Stimulated activated CD4-positive, alpha-beta T cell treated with anti-CD3 and anti-CD28 coated beads, Interleukin-2, amount 100 ng/mL, for 24 hours (primary cell): Measurements from ENCODE around the gene COQ8B.
"Not testable (repeated sequence)": the region's sequence is repeated elsewhere in the genome, so short reads cannot be mapped to it uniquely, and the experiment has no call there.

Source experiments
- DNase-seq, 2 donors: peaks; one replicate each; pipeline ENCODE4 v3.0.0-alpha.2; 2020

COQ8B gene

DNA sequence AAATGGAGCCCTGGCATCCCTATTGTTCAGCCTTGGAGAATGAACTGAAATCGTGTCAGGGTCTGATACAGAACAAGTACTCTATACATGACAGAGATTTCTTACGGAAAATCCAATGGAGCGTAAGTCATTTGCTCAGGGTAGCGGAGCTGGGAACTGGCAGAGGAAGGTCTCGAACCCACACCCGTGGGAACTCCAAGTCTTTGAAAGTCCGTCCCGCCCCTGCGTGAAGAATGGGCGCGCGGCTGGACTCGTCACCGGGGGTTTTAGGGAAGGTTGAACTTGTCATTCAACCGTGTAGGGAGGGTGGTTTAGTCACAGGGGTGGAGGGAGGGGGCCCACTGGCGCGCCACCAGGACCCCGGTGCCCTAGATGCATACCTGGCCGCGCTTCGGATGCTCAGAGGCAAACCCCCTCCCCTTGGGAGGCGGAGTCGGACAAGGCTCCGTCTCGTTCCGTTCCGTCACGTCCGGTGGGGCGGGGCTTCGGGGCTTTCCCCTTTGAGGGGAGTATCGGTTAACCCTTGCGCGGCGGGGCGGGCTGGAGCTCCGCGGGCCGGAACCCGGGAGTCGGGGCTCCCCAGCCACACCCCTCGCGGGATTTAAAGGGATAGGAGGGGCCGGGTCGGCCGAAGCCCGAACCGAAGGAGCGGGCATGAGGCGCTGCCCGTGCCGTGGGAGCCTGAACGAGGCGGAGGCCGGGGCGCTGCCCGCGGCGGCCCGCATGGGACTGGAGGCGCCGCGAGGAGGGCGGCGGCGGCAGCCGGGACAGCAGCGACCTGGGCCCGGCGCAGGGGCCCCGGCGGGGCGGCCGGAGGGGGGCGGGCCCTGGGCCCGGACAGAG lies at the start of gene COQ8B, which contains the start of gene ITPKC:
Gene COQ8B, minus strand, starts transcription at position 405 of the 843 bp plus-strand sequence. CDS start 2,254 bp downstream, outside the sequence.
Gene ITPKC, plus strand, starts transcription at position 631 of the 843 bp plus-strand sequence. Its CDS starts 24 bp downstream, at position 655.
- peak; percentile 100 for DNase-seq

DNA sequence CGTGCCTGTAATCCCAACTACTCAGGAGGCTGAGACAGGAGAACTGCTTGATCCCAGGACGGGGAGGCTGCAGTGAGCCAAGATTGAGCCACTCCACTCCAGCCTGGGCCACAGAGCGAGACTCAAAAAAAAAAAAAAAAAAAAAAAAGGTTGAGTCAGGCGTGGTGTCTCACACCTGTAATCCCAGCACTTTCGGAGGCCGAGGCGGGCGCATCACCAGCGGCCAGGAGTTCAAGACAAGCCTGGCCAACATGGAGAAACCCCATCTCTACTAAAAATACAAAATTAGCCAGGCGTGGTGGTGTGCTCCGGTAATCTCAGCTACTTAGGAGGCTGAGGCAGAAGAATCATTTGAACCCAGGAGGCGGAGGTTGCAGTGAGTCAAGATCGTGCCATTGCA lies 49.7 kb upstream of the COQ8B start:
- not testable (repeated sequence) for DNase-seq

DNA sequence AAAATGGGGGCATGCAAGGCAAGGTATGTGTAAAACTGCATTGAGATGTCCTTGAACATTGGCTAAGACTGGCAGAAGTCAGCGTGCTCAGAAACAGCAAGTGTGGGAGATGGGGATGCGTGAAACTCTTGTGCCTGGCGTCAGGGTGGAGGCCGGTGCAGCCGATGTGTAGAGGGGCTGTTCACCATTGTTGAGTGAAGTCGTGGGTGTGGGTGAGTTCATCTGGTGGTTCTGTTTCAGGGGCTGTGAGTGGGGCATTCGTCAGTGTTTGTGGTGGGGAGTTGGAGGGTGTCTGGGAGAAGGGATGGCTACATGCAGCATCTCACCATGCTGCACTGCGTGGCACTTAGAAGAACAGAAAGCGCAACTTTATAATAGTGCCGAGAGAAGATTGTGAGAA lies 47.3 kb upstream of the COQ8B start:
- no peak for DNase-seq

DNA sequence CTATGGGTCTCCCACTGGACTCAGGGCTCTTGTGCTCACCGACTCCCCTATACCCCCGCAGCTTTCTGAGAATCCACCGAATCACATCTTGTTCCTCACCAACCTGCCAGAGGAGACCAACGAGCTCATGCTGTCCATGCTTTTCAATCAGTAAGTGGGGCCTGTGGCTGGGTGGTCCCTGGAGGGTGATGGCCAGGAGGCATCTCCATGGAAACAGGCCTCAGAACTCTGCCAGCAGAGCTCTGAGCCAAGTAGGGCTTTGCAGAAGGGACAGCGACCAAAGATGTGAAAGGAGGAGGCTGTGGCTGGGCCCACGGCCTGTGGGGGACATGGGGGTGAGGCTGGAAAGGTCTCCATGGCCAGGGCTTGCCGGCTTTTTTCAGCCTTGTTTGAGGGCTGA lies 46.8 kb upstream of the COQ8B start:
- DNase-seq = no peak

DNA sequence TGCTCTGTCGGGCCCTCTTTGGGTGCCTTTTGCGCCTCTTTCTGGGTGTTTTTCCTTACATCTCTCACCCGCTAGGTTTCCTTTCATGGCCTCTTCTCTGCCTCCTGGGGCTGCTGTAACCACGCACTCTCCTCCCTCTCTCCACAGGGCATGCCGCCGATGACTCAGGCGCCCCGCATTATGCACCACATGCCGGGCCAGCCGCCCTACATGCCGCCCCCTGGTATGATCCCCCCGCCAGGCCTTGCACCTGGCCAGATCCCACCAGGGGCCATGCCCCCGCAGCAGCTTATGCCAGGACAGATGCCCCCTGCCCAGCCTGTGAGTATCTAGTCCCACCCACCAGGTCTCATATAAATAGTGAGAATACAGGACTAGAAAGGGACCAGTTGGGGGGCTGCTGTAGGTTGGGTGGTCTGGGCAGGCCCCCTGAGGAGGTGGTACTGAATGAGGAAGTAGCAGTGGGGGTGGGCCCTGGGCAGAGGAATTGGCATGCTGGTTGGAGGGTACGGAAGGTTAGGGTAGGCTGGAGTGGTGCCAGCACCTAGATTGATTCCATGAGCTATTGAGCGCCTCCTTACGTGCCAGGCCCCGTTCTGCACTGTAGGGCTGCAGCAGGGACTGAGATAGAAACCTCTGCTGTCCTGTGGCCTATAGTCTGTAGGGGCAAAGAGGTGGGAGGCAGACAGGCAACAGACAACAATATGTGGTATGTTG lies 46.2 kb upstream of the COQ8B start:
- DNase-seq = no peak

DNA sequence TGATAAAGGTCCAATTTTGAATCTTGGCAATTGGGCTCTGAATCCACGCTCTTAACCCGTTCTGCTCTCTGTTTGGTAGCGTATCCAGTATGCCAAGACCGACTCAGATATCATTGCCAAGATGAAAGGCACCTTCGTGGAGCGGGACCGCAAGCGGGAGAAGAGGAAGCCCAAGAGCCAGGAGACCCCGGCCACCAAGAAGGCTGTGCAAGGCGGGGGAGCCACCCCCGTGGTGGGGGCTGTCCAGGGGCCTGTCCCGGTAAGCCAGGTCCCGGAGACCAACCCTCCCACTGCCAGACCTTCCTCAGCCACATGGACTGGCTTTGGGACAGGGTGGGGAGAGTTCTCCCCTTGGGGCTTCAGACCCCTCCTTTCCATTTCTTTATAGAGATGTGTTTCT lies 42.7 kb upstream of the COQ8B start:
- DNase-seq = no peak

DNA sequence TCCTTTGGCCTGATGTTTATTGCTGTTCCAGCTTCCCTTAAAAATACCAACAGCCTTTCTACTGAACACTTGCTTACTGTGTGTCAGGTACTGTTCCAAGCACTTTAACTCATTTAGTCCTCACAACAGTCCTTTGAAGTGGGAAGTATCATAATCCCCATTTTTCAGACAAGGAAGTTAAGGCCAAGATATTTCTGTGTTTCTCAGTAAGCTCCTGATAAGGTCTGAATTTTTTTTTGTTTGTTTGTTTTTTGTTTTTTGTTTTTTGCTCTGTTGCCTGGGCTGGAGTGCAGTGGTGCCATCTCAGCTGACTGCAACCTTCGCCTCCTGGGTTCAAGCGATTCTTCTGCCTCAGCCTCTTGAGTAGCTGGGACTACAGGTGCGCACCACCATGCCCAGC lies 41.8 kb upstream of the COQ8B start:
- DNase-seq = no peak

DNA sequence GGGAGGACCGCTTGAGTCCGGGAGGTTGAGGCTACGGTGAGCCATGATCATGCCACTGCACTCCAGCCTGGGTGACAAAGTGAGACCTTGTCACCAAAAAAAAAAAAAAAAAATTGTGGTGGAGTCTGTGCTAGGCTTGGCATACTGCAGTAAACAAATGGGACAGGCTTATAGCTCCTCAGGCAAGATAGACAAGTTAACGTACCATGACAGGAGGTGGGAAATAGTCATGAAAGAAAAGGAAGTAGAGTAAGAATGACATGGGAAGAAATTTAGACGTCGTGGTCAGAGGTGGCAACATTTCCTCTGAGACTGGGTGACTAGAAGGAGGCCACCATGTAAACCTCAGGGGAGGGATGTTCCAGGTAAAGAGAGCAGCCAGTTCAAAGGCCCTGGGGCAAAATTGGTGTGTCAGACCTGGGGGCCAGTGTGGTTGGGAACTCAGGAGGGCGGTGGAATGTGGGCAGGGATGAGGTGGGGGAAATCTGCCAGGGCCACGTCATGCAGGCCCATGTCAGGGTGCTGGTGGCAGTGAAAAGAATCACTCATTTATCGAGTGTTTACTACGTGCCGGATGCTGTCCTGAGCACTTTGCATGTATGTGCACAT lies 39.9 kb upstream of the COQ8B start:
- DNase-seq = peak; percentile 45 to 51

DNA sequence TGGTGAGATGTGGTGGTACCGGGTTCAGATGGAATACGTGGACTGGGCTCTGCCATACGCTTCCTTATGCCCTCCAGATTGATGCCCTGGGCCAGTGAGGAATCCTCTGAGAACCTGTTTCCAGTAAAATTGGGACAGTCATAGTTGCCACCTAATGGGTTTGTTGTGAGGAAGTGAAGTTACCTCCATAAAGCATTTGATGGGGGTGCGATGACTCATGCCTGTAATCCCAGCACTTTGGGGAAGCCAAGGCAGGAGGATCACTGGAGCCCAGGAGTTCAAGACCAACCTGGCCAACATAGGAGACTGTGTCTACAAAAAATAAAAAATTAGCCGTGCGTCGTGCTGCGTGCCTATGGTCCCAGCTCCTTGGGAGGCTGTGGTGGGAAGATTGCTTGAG lies 39.1 kb upstream of the COQ8B start:
- no peak for DNase-seq

DNA sequence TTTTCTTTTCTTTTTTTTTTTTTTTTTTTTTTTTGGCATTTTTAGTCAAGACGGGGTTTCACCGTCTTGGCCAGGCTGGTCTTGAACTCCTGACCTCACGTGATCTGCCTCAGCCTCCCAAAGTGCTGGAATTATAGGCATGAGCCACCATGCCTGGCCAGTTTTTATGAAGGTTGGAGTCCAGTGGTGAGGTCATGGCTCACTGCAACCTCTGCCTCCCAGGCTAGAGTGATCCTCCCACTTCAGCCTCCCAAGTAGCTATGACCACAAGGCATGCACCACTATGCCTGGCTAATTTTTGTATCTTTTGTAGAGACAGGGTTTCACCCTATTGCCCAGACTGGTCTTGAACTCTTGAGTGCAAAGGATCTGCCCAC lies 38.5 kb upstream of the COQ8B start:
- no peak for DNase-seq

DNA sequence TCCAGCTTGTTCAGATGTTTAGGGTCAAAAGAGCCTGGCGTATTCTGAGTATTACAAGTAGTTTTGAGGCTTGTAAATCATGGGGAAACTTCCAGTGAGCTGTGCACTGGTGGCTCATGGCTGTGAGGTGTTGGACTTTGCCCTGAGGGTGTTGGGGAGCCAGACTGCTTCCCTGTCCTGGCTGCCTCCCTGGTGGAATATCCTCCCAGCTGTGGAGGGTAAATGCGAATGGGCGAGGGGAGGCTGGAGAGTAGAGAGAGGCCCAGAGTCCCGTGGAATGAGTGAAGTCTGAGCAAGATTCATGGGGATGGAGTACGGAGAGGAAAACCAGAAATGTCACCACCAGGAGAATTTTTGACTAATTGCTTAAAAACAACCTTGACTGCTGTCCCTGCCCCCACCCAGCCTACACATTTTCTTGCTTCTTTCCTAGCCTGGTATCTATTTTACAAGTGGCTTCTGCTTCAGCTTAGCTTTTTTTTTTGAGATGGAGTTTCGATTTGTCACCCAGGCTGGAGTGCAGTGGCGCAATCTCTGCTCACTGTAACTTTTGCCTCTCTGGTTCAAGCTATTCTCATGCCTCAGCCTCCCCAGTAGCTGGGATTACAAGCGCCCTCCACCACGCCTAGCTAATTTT lies 38.0 kb upstream of the COQ8B start:
- peak; percentile 76 to 78 for DNase-seq

DNA sequence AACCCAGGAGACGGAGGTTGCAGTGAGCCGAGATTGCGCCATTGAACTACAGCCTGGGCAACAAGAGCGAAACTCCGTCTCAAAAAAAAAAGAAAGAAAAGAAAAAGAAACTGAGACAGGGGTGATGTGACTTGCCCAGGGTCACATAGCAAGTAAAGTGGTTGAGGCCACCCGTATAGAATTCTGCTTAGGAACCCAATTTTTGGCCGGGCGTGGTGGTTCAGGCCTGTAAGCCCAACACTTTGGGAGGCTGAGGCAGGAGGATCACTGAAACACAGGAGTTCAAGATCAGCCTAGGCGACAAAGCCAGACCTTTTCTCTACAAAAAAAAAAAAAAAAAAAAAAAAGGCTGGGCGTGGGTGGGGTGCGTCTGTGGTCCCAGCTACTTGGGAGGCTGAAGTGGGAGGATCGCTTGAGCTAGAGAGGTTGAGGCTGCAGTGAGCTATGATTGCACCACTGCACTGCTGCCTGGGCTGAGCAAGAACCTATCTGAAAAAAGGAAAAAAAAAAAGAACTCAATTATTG lies 35.6 kb upstream of the COQ8B start:
- DNase-seq = peak in 1 of 2 donors; percentile 27

DNA sequence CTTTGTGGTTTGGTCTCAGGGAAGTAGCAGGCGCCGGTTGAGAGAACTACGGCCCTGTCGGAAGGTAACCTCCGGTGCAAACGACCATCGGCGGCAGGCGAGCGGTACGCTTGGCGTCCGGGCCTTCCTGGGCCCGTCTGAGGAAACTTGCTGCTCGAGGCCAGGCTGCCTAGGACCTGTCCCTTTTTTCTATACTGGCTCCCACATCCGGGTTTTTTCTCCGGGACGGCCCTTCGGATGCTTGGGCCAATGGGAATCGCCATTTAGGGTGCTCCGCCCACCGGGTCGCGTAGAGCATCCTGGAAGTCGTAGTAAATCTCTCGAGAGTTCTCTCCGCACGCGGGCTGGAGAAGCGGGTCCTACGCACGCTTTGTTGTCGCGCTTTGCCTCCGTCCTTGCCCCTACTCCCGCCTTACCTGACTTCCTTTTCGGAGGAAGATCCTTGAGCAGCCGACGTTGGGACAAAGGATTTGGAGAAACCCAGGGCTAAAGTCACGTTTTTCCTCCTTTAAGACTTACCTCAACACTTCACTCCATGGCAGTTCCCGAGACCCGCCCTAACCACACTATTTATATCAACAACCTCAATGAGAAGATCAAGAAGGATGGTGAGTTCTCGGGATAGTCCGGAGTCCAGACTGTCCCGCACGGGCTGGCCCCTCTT lies 34.3 kb upstream of the COQ8B start, which contains the start of gene SNRPA:
Gene SNRPA, plus strand, starts transcription at position 330 of the 664 bp plus-strand sequence. Its CDS starts 206 bp downstream, at position 536.
- peak; percentile 95 to 96 for DNase-seq

DNA sequence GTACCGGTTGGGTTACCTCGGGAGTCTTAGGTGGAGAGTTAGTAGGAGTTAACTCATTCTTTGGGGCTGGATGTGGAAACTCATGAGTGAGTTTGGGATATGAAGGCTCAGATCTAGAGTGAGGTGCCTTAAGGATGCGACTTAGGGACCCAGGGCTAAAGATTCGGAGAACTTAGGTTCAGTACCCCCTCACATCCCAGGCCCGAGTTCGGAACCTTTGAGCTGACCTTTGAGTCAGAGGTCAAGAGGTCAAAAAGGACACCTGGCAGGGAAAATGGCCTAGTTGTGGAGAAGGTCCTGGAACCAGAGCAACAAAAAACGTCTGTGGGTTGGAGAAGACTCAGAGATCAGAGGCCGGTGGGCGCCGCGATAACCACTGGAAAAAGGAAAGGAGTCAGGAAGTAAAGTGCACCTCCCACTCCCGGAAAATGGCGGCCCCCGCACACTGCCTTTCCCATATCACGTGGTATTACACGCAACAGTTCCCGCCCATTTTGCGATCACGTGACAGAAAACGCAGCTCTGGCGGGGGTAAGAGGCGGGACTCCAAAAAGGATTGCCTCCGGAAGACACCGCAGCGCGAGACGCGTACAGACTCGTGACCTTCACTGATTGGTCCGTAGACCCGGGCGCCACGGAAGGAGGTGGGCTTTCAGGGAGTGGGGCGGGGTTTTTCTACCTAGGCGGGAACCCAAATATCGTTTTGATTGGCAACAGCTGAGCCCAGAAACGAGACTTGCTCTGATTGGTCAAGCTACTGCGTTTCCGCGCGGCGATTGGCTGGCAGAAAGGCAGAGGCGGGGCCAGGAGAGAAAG lies 33.6 kb upstream of the COQ8B start, which contains the start of gene ACTMAP:
Gene ACTMAP, minus strand, starts transcription at position 420 of the 816 bp plus-strand sequence. CDS start 674 bp downstream, outside the sequence.
- DNase-seq = peak; percentile 99

DNA sequence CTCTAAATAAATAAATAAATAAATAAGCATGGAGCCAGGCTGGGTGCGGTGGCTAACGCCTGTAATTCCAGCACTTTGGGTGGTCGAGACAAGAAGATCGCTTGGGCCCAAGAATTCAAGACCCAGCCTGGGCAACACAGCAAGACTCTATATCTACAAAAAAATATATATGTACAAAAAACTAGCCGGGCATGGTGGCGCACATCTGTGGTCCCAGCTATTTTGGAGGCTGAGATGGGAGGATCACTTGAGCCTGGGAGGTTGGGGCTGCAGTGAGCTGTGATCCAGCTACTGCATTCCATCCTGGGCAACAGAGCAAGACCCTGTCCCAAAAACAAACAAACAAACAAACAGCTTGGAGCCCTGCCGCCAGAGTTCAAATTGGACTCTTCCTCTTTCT lies 30.9 kb upstream of the COQ8B start:
- no peak for DNase-seq

DNA sequence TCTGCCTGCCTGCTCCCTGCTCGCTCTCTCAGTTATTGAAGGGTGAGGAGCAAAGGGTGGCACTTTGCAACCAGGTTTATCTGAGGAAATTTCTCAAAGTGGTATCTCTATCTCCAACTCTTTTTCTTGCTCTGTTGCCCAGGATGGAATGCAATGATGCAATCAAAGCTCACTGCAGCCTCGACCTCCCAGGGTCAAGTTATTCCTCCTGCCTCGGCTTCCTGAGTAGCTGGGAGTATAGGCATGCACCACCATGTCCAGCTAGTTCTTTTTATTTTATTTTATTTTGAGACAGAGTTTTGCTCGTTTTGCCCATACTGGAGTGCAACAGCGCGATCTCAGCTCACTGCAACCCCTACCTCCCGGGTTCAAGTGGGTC lies 28.7 kb upstream of the COQ8B start:
- DNase-seq = no peak

DNA sequence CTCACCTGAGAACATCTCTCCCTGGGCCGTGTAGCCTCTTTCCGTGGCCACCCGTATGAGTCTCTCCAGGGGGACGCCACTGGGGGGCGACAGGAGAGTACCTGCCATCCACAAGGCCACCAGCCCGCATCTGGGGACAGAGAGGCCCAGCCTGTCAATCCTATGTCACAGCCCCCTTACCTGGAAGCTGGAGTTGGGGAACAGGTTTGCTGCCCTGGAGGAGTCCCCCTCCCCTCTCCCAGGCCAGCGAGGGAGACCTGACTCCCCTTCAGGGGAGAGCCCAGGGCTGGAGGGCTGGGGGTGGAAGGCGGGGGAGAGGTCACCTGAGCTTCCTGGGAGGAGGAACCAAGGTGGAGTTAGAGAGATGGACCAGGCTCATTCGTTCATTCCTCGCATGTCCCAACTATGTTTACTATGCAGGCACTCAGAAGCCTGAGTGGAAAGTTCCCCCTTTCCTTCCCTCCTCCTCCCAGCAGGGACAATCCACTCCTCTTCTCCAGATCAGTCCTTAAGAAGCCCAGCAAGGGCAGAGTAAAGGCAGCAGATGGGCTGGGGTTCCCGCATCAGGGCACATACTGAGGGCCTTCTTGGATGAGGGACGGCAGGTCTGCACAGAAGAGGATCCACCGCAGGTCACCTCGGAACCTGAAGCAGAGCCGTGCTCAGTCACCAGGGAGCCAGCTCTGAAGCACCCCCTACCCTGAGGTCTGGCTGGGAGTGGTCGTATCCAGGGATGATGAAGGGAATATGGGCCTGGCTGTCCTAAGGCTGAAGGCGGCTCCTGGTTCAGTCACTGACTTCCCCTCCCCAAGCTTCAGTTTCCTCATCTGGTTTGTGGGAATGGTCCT lies 28.1 kb upstream of the COQ8B start:
- DNase-seq = peak in 1 of 2 donors; percentile 34

DNA sequence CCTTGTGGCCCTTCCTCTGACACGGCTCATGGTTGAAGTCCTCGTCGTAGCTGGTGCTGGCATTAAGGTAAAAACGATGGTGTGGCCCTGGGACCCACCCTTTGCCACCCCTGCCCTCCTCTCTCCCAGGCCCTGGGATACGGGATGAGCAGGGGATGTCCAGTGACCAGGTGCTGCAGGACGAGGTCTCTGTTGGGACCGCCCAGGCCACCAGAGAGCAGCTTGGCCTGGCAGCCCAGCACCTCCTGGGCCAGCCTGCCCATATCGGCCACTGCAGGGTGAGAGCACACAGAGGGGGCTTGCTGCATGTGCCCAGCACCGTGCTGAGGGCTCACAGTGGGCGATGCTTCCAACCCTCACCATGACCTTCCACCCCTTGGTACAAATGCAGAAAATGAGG lies 27.2 kb upstream of the COQ8B start:
- DNase-seq = no peak

DNA sequence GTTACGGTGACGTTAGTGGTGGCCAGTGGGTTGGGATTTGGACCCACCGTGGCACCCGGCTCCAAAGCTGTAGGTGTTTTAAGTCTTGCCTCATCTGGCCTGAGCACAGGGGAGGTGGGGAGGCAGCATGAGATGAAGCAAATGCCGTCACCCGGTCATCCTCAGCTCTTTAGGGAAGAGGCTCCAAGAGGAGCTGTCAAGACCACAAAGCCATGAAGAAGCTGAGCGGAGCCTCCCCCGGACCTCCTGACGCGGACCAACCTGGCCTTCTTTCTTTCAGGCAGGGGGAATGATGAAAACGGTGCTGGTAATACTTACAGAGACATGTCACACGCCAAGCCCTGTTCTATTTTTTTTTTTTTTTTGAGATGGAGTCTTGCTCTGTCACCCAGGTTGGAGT lies 26.2 kb upstream of the COQ8B start:
- DNase-seq = no peak

DNA sequence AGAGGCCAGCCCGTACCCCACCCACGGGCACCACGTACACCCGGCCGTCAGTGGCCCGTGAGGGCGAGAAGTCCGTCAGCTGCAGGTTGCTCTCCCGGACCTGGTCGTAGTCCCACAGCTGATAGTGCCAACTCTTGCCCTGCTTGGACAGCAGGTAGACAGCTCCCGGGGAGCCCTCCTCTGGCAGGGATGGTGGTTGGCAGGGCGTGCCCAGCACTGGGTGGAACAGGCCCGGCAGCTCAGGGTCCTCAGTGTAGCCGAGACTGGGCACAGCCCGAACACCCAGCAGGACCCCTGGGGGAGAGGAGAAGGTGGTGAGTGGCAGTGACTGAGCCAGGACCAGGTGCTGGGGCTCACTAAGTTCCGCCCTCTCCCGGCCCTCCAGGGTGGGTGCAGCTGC lies 25.8 kb upstream of the COQ8B start:
- no peak for DNase-seq
